GM19193 (cell line): ENCODE results near the gene PCDH15.

Source experiments
- POLR2A ChIP-seq: IDR thresholded peaks from 4 replicates; pipeline ENCODE4 v1.6.1; 2011; ENCODE audit not compliant: insufficient read depth, insufficient read length; ENCODE audit errors: extremely low read depth

PCDH15 gene

GRCh38 chr10:54503863-54504262 lies 297.2 kb downstream of the PCDH15 start:
- no peak for TF ChIP-seq POLR2A

DNA sequence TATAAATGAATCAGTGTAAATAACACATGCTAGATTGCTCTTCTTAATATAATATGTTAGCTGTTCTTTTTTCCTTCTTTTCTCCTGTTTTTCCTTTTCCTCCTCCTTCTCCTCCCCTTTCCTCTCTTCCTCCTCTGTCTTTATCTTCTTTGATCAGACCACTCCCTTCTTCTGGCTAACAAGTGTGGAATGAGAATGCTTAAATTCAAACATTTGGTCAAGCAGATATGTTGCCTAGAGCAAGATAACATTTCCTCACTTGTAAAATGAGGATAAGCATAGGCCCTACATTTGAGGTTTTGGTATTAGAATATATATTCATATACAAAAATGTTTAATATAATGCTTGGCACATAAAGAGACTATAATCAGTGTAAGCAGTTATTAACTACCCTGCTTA lies 299.1 kb downstream of the PCDH15 start:
- TF ChIP-seq POLR2A, result no peak

GRCh38 chr10:54496852-54497251 lies 304.2 kb downstream of the PCDH15 start:
- TF ChIP-seq POLR2A, result no peak

- TF ChIP-seq POLR2A, result no peak
These were observed 313.3 kb downstream of the PCDH15 start for GRCh38 chr10:54487743-54488142.

GRCh38 chr10:54485971-54486370 lies 315.1 kb downstream of the PCDH15 start:
- no peak for TF ChIP-seq POLR2A

DNA sequence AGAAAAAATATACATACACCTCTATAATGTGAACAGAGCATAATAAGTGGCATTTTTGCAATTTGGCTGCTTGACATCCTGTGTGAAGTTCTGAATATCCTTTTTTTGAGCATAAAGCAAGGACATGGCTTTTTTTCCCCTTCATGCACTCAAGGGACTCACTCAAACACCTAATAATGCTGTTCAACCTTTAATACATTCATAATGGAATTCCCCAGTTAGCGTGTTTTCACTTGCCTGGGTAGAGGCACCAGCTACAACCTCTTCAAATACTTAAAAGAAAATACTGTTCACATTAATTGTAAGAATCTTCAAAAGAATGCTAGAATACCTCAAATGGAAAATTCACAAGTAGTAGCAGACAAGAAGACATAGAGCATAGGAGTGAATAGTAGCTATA lies 316.8 kb downstream of the PCDH15 start:
- no peak for TF ChIP-seq POLR2A

GRCh38 chr10:54478601-54479000 lies 322.4 kb downstream of the PCDH15 start:
- no peak for TF ChIP-seq POLR2A

- TF ChIP-seq POLR2A, result no peak
These were observed 323.3 kb downstream of the PCDH15 start for GRCh38 chr10:54477738-54478137.

DNA sequence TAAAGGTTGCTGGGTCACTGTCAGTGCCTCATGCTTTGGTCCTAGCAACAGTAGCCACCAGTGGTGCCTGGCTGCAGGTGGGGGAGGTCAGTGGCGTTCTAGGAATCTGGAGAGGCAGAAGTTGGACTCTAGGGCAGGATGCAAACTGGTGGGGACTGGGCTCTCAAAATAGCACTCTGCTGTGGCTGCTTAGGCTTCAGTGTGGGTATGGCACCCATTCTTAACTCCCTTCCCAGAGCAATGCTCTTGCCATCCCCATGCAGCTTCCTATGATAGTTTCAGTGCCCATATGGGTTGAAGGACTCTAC lies 330.8 kb downstream of the PCDH15 start:
- no peak for TF ChIP-seq POLR2A

DNA sequence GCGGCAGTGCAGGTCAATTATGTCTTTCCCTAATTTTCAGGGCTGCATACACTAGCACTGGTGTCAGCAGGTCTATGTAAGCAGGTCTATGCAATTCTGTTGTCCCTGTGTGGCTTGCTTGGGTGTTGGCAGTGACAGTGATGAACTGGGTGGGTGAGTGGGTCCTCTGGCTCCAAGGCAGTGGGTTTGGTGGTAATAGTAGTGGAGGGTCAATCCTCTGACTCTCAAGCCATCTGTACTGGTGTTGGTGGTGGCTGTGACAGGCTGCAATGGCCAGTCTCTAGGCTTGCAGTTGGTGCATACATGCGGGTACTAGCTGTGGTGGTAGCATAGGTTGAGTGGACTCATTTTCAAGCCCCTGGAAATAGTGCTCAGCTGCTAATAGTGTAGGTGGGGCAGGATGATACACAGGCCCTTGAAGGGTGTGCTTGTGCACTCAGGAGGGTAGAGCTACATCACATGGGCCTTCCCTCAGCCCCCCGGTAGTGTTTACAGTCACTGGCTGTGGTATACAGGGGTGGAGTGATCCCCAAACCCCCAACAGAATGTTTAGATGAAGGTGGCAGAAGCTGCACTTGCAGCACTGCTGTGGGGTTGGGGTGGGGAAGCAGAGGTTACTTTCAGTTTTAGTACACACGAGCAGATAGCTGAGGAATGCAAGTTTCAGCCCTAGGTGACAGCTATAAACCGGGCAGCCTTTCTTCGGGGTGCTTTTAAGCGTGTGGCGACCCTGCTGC lies 331.3 kb downstream of the PCDH15 start:
- TF ChIP-seq POLR2A, result no peak

GRCh38 chr10:54454271-54454670 lies 346.8 kb downstream of the PCDH15 start:
- no peak for TF ChIP-seq POLR2A

GRCh38 chr10:54449056-54449455 lies 352.0 kb downstream of the PCDH15 start:
- TF ChIP-seq POLR2A, result no peak

GRCh38 chr10:54444170-54444569 lies 356.9 kb downstream of the PCDH15 start:
- TF ChIP-seq POLR2A, result no peak

DNA sequence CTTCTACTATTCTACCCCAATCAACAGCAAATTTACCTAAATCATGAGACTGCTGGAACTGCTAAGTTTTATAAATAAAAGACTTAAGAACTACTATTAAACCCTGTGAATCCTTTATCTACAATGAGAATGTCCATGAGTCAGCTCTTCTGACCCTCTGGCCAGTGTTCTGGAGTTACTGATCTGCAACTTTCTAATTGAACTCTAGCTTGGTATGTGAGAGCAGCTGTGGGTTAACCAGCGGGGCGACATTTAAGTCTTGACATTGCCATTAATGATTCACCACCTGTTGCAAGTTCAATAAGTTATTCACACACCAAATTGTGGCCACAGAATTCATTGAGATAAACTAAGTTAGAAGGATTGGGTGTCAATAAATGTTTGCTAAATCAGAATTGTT lies 359.8 kb downstream of the PCDH15 start:
- TF ChIP-seq POLR2A, result no peak

DNA sequence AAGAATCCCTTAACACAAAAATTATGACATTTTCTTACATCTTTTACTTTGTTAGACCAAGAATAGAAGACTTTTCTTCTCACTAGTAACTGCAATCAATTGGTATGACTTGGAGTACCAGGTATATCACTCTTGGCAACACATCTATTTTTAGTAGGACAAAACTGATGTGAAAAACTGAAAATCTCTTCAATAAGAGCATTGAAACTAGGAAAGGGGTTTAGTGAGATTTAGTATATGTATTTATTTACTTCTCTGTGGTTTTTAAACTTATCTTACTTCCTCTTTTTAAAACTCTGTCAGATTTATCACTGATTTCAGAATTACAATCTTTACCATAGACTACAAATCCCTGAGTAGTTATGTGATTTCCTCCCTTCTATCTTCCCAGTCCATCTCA lies 366.2 kb downstream of the PCDH15 start:
- no peak for TF ChIP-seq POLR2A

GRCh38 chr10:54415483-54415882 lies 385.5 kb downstream of the PCDH15 start:
- TF ChIP-seq POLR2A, result no peak

- TF ChIP-seq POLR2A, result no peak
These were observed 398.5 kb downstream of the PCDH15 start for GRCh38 chr10:54402576-54402975.
